Natural killer cell (primary cell): ENCODE measurements around the gene OR8I2. TPM values are rescaled to one million over a fixed set of nuclear protein-coding genes. Genes with fewer than 3 reads are reported as not detected.
"Not testable (repeated sequence)": the region's sequence is repeated elsewhere in the genome, so short reads cannot be mapped to it uniquely, and the experiment has no call there.

Source experiments
- ATAC-seq, 3 donors: fragments of 150-1000 bp in 2 of 3; fragments of 200-7000 bp in 1 of 3; cut with Tn5 transposase; 1 replicate in 1 of 3; 2 replicates in 2 of 3; pipeline ENCODE4 v1.10.0; 2021; ENCODE audit warnings: mild to moderate bottlenecking in 2 of 3, moderate library complexity in 2 of 3
- DNase-seq, 2 donors: peaks; one replicate each; pipeline versions ENCODE4 v3.0.0 to v3.0.0-alpha.2; 2013 to 2021; ENCODE audit warnings: mixed read lengths in 1 of 2
- H3K27ac ChIP-seq: one replicate; pipeline ENCODE4 v1.5.1; 2013; ENCODE audit warnings: mild to moderate bottlenecking, low read length
- H3K27me3 ChIP-seq: one replicate; pipeline ENCODE4 v1.6.1; 2013; ENCODE audit warnings: low read length; ENCODE audit not compliant: control insufficient read depth, insufficient read depth
- H3K36me3 ChIP-seq: one replicate; pipeline ENCODE4 v1.6.1; 2013; ENCODE audit warnings: low read length; ENCODE audit not compliant: control insufficient read depth, insufficient read depth
- H3K4me1 ChIP-seq: one replicate; pipeline ENCODE4 v1.6.1; 2013; ENCODE audit warnings: low read length; ENCODE audit not compliant: control insufficient read depth, insufficient read depth
- H3K4me3 ChIP-seq: one replicate; pipeline ENCODE4 v1.5.1; 2013; ENCODE audit warnings: low read length
- H3K9me3 ChIP-seq: one replicate; pipeline ENCODE4 v1.6.1; 2013; ENCODE audit warnings: low read length; ENCODE audit not compliant: control insufficient read depth, insufficient read depth
- H3K27ac Mint-ChIP-seq, 2 donors: one replicate each; pipeline ENCODE4 v1.8.0; 2022; ENCODE audit warnings: mild to moderate bottlenecking in 2 of 2, mixed read lengths in 2 of 2, moderate library complexity in 1 of 2
- H3K27me3 Mint-ChIP-seq, 2 donors: one replicate each; pipeline ENCODE4 v1.8.0; 2022; ENCODE audit warnings: low read depth in 2 of 2, mixed read lengths in 2 of 2
- H3K36me3 Mint-ChIP-seq: one replicate; pipeline ENCODE4 v1.8.0; 2022; ENCODE audit warnings: mixed read lengths
- H3K4me1 Mint-ChIP-seq, 2 donors: one replicate each; pipeline ENCODE4 v1.8.0; 2022; ENCODE audit warnings: mixed read lengths in 2 of 2
- H3K4me3 Mint-ChIP-seq: one replicate; pipeline ENCODE4 v1.8.0; 2022; ENCODE audit warnings: mild to moderate bottlenecking, moderate library complexity, mixed read lengths
- H3K9me3 Mint-ChIP-seq, 2 donors: one replicate each; pipeline ENCODE4 v1.8.0; 2022; ENCODE audit warnings: mixed read lengths in 2 of 2
- CTCF ChIP-seq: fragments of 200-600 bp; IDR thresholded peaks from one replicate; pipeline ENCODE4 v1.8.0; 2022; ENCODE audit warnings: antibody characterized with exemption
- WGBS: methylation state at CpG from one replicate; pipeline ENCODE4 v1.1.7; 2013; ENCODE audit warnings: missing lambda C conversion rate; ENCODE audit not compliant: insufficient coverage; 5-methylcytosine and 5-hydroxymethylcytosine counted together
- intact Hi-C: fragments of 100-400 bp; cut with micrococcal nuclease; formaldehyde crosslinking; loops from one replicate; pipeline ENCODE4 v1.14.2; 2022
- total RNA-seq, 4 donors: library from RNA; stranded (reverse); fragments of 120-200 nt in 1 of 4; gene quantifications; one replicate each; pipeline versions ENCODE4 v1.2.3 to v1.2.4, GENCODE V29; 2013 to 2022

Gene OR8I2
- not detected for total RNA-seq
- total RNA-seq (2013), result not detected

DNA sequence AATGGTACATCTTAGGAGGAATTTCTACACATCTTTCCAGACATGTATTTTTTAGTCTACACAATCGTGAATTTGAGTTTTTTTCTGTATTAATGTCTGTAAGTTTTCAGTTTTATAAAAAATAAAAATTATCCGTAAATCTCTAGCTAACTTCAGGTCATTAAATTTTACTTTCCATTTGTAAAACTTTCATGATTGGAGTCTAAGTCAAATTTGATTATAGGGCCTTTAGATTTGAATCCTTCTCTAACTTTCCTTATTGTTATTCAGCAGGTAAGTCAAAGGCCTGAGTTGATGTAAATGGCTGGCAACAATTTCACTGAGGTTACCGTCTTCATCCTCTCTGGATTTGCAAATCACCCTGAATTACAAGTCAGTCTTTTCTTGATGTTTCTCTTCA is at the start of gene OR8I2:
OR8I2 (plus strand) TSS at position 301 of the 400 bp plus-strand sequence; CDS start at position 301, 0 bp downstream.
- Mint-ChIP-seq H3K27me3 (no peaks in the 10 kb centered on the region), H3K27ac (no peak within 1 kb of the TSS), H3K36me3 (peaks cover 5% of the 10 kb centered on the region), H3K4me1 (no peaks in the 10 kb centered on the region), H3K4me3 (no peak within 1 kb of the TSS), H3K9me3 (peaks cover 13 to 18% of the 10 kb centered on the region in 2 donors)
- WGBS, result 95% methylated on average over 1 of the region's 3 CpGs
- DNase-seq, result no peak
- H3K27me3 ChIP-seq, result no peaks in the 10 kb centered on the region
- H3K36me3 ChIP-seq, result no peaks in the 10 kb centered on the region
- H3K27ac ChIP-seq, result no peak within 1 kb of the TSS
- no peaks in the 10 kb centered on the region for H3K9me3 ChIP-seq
- no peak for TF ChIP-seq CTCF
- H3K4me3 ChIP-seq, result no peak within 1 kb of the TSS
- no peak for ATAC-seq
- no peaks in the 10 kb centered on the region for H3K4me1 ChIP-seq
- intact Hi-C loops, result no loop called here

DNA sequence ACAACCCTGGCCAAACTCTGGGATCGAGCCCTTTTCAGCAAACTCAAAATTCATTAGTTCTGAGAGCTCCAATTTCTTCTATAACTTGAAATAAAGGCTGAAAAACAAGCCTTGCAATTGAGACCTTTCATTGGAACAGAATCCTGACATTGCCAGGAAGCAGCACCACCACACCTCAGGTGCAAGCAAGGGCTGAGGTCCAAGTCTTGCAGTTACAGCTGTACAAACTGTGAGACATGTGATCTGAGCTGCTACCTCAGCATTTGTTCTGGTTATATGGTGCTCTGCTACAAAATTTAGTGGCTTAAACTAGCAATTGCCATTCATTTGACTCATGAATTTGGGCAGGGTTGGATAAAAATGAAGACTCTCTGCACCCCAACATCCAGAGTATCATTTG is 47.6 kb upstream of the OR8I2 start:
- Mint-ChIP-seq H3K4me3 (no peak overlapping the region), H3K9me3 (peaks cover 10 to 16% of the 10 kb centered on the region in 2 donors), H3K36me3 (no peaks in the 10 kb centered on the region), H3K27ac (no peak overlapping the region), H3K4me1 (no peaks in the 10 kb centered on the region), H3K27me3 (no peaks in the 10 kb centered on the region)
- no peaks in the 10 kb centered on the region for H3K27me3 ChIP-seq
- no peak for TF ChIP-seq CTCF
- no peak overlapping the region for H3K27ac ChIP-seq
- intact Hi-C loops, result no loop called here
- WGBS, result 71% methylated on average over 1 of the region's 1 CpG
- no peaks in the 10 kb centered on the region for H3K4me1 ChIP-seq
- no peaks in the 10 kb centered on the region for H3K36me3 ChIP-seq
- H3K9me3 ChIP-seq, result peaks cover 14% of the 10 kb centered on the region
- no peak for ATAC-seq
- DNase-seq, result no peak
- H3K4me3 ChIP-seq, result no peak overlapping the region

DNA sequence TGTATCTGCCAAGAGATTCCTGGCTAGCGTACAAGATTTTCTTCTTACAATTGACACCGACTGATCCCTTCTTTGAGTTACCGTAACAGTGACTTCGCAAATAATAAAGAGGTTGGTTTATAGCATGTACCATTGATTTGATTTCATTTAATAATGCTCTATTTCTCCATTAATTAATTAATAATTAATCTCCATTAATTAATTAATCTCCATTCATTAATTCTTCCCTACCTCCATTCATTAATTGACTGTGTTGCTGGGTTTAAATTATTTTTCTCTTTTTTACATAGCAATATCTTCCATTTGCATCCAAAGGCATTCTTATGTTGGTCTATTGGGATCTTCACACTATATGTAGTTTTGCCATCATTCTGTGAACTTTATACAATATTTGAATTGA is 44.6 kb upstream of the OR8I2 start:
- Histone ChIP-seq H3K9me3 (peaks cover 3% of the 10 kb centered on the region), H3K36me3 (no peaks in the 10 kb centered on the region), H3K27ac (no peak overlapping the region), H3K4me1 (no peaks in the 10 kb centered on the region), H3K4me3 (no peak overlapping the region), H3K27me3 (no peaks in the 10 kb centered on the region)
- WGBS, result 67% methylated on average over 3 of the region's 4 CpGs
- Mint-ChIP-seq H3K27me3 (no peaks in the 10 kb centered on the region), H3K4me3 (no peak overlapping the region), H3K4me1 (no peaks in the 10 kb centered on the region), H3K9me3 (peaks cover 9 to 20% of the 10 kb centered on the region in 2 donors), H3K27ac (no peak overlapping the region), H3K36me3 (no peaks in the 10 kb centered on the region)
- intact Hi-C loops, result no loop called here
- DNase-seq (no peak), ATAC-seq (no peak)
- no peak for TF ChIP-seq CTCF

DNA sequence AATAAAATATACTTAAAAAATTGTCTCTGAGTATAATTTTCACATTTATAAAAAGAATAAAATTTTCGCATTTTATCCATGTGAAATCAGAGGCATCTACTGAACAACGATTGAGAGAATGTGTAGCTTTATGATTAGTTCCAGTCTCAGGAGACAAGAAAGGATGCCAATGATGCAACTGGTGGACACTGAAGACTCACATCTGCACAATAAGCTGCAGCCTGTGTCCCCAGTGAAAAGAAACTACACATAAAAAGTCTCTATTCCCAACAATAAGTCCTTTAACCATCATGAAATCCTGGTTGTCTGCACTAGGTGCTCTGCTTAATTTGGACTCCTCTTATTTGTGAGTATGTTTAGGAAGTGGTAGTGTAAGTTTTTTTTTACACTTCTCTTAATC is 43.6 kb upstream of the OR8I2 start:
- H3K36me3 Mint-ChIP-seq, result no peaks in the 10 kb centered on the region
- 83% methylated on average over 2 of the region's 2 CpGs for WGBS
- intact Hi-C loops, result no loop called here

GRCh38 chr11:56056366-56056765 is 36.7 kb upstream of the OR8I2 start:
- DNase-seq, H3K4me3 ChIP-seq, H3K4me1 Mint-ChIP-seq, H3K4me1 ChIP-seq, H3K4me3 Mint-ChIP-seq, H3K36me3 ChIP-seq, H3K27ac Mint-ChIP-seq, H3K9me3 ChIP-seq, H3K27me3 Mint-ChIP-seq, H3K27me3 ChIP-seq, ATAC-seq, H3K27ac ChIP-seq, intact Hi-C loops: not testable (repeated sequence)
- peaks cover 20% of the 10 kb centered on the region for H3K36me3 Mint-ChIP-seq
- 46% methylated on average over 4 of the region's 4 CpGs for WGBS
- H3K9me3 Mint-ChIP-seq, result peaks cover 22 to 39% of the 10 kb centered on the region in 2 donors

More for the DNA sequence above, 43.6 kb upstream of the OR8I2 start:
- no peaks in the 10 kb centered on the region for H3K27me3 Mint-ChIP-seq
- DNase-seq, result no peak
- TF ChIP-seq CTCF, result no peak
- H3K4me3 Mint-ChIP-seq, result no peak overlapping the region
- no peaks in the 10 kb centered on the region for H3K4me1 Mint-ChIP-seq
- H3K27ac Mint-ChIP-seq, result no peak overlapping the region
- Histone ChIP-seq H3K27ac (no peak overlapping the region), H3K4me3 (no peak overlapping the region), H3K36me3 (no peaks in the 10 kb centered on the region), H3K9me3 (peaks cover 3% of the 10 kb centered on the region), H3K27me3 (no peaks in the 10 kb centered on the region), H3K4me1 (no peaks in the 10 kb centered on the region)
- no peak for ATAC-seq
- peaks cover 12 to 21% of the 10 kb centered on the region in 2 donors for H3K9me3 Mint-ChIP-seq
